Upper lobe of left lung (tissue), 6 donors: Measurements from ENCODE around the gene NUP107. TPM values are rescaled to one million over a fixed set of nuclear protein-coding genes. Genes with fewer than 3 reads are reported as not detected.

ENCODE experiments used
- ATAC-seq, 2 donors: fragments of 200-7000 bp; cut with Tn5 transposase; one replicate each; pipeline ENCODE4 v1.9.1; 2022; ENCODE audit warnings: mild to moderate bottlenecking in 2 of 2, moderate library complexity in 2 of 2; ENCODE audit not compliant: low FRiP score in 2 of 2
- DNase-seq, 2 donors: peaks; one replicate each; pipeline ENCODE4 v3.0.0-alpha.2; 2019 to 2020
- H3K27ac ChIP-seq, 4 donors: fragments of 200-600 bp; sonication (generic); one replicate each; pipeline ENCODE4 v1.5.1; 2016 to 2019
- H3K27me3 ChIP-seq, 4 donors: fragments of 200-600 bp; sonication (generic); one replicate each; pipeline ENCODE4 v1.5.1; 2017 to 2019
- H3K36me3 ChIP-seq, 4 donors: fragments of 200-600 bp; sonication (generic); one replicate each; pipeline ENCODE4 v1.5.1; 2016 to 2019
- H3K4me1 ChIP-seq, 4 donors: fragments of 200-600 bp; sonication (generic); one replicate each; pipeline ENCODE4 v1.5.1; 2018 to 2019
- H3K4me3 ChIP-seq, 4 donors: fragments of 200-600 bp; sonication (generic); one replicate each; pipeline ENCODE4 v1.5.1; 2017 to 2019; ENCODE audit warnings: mild to moderate bottlenecking in 2 of 4, moderate library complexity in 1 of 4
- H3K9me3 ChIP-seq, 4 donors: fragments of 200-600 bp; sonication (generic); one replicate each; pipeline ENCODE4 v1.5.1; 2018 to 2019
- CTCF ChIP-seq, 6 experiments: fragments of 450-650 bp in 4 of 6; fragments of 200-600 bp in 2 of 6; sonication (generic) in 2 of 6; IDR thresholded peaks; one replicate each; pipeline ENCODE4 v1.5.1; 2016 to 2019; ENCODE audit warnings: antibody characterized with exemption in 6 of 6
- EP300 ChIP-seq, 4 donors: sonication (generic); formaldehyde crosslinking; IDR thresholded peaks; one replicate each; pipeline ENCODE4 v1.5.1; 2017; ENCODE audit warnings: antibody characterized with exemption in 4 of 4, control low read depth in 2 of 4
- POLR2A ChIP-seq, 4 donors: fragments of 450-650 bp; IDR thresholded peaks; one replicate each; pipeline ENCODE4 v1.5.1; 2016 to 2017; ENCODE audit warnings: antibody characterized with exemption in 4 of 4, mild to moderate bottlenecking in 2 of 4
- POLR2AphosphoS5 ChIP-seq, 2 donors: sonication (generic); formaldehyde crosslinking; IDR thresholded peaks; one replicate each; pipeline ENCODE4 v1.5.1; 2017; ENCODE audit warnings: antibody characterized with exemption in 2 of 2
- WGBS, 2 donors: methylation state at CpG; one replicate each; pipeline ENCODE4 v1.1.5; 2017 to 2018; 5-methylcytosine and 5-hydroxymethylcytosine counted together
- total RNA-seq, 6 donors: library from RNA; depleted of rRNA in 4 of 6; stranded (reverse); fragments of >200 nt in 4 of 6; gene quantifications; one replicate each; pipeline versions ENCODE4 v1.1.0 to v1.2.1, GENCODE V29; 2016 to 2021
- donor health status: DM: no; HTN: no; CAD: no; lungs with moderate emphysema.
- donor health status: DM: no; HTN: yes; CAD: no; lungs with severe emphysema.

The NUP107 gene
- total RNA-seq, 6 donors from 2014 or later = 26.1 to 56.6 (median 29.1) TPM

DNA sequence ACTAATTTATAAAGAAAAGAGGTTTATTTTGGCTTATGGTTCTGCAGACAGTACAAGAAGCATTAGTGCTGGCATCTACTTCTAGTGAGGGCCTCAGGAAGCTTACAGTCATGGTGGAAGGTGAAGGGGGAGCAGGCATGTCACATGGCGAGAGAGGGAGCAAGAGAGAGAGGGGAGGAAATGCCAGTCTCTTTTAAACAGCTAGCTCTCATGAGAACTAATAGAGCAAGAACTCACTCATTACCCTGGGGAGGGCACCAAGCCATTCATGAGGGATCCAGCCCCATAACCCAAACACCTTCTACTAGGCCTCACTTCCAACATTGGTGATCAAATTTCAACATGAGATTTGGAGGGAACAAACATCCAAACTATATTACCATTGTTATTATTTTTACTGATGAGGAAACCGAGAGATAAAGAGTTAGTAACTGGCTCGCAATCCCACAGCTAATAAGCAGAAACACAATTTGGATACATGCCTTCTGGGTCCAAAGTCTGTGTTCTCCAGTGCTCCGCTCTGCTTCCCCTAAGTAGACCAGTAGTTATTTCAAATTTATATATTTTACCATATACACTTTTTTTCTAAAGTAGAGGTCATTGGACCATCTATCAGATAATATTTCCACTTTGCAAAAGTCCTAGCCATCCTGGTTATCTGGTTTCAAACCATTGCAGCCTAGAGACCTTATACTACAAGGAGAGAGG lies 68.9 kb downstream of the NUP107 start:
- WGBS, 2 donors = 70 to 99% methylated on average over 4 of the region's 4 CpGs
- no peaks in the 10 kb centered on the region for H3K4me1 ChIP-seq
- no peak overlapping the region for H3K27ac ChIP-seq
- TF ChIP-seq POLR2AphosphoS5 (IDR thresholded peaks at IDR 0.05) = no peak
- no peak for TF ChIP-seq EP300 (IDR thresholded peaks at IDR 0.05)
- no peak for TF ChIP-seq POLR2A (IDR thresholded peaks at IDR 0.05)
- TF ChIP-seq CTCF (IDR thresholded peaks at IDR 0.05) = no peak
- H3K36me3 ChIP-seq = peaks cover 0 to 50% (median 25%) of the 10 kb centered on the region in 4 donors
- DNase-seq = no peak
- H3K27me3 ChIP-seq = no peaks in the 10 kb centered on the region
- no peaks in the 10 kb centered on the region for H3K9me3 ChIP-seq
- H3K4me3 ChIP-seq = no peak overlapping the region
- no peak for ATAC-seq

- WGBS, 2 donors = 82 to 88% methylated on average over 5 of the region's 5 CpGs
Measured at GRCh38 chr12:68759852-68760251, 73.1 kb downstream of the NUP107 start.

GRCh38 chr12:68760806-68761441 lies 74.1 kb downstream of the NUP107 start:
- H3K27me3 ChIP-seq = no peaks in the 10 kb centered on the region
- no peak for DNase-seq
- no peak overlapping the region for H3K27ac ChIP-seq
- TF ChIP-seq EP300 (IDR thresholded peaks at IDR 0.05) (no peak), POLR2AphosphoS5 (IDR thresholded peaks at IDR 0.05) (no peak), CTCF (IDR thresholded peaks at IDR 0.05) (no peak), POLR2A (IDR thresholded peaks at IDR 0.05) (no peak)
- no peak overlapping the region for H3K4me3 ChIP-seq
- H3K9me3 ChIP-seq = no peaks in the 10 kb centered on the region
- WGBS, 2 donors = 88 to 94% methylated on average over 7 of the region's 7 CpGs
- peaks cover 0 to 39% (median 8%) of the 10 kb centered on the region in 4 donors for H3K36me3 ChIP-seq
- no peak for ATAC-seq
- no peaks in the 10 kb centered on the region for H3K4me1 ChIP-seq

More at GRCh38 chr12:68759852-68760251, 73.1 kb downstream of the NUP107 start:
- ATAC-seq = no peak
- Histone ChIP-seq H3K27me3 (no peaks in the 10 kb centered on the region), H3K36me3 (peaks cover 0 to 44% (median 14%) of the 10 kb centered on the region in 4 donors), H3K27ac (no peak overlapping the region), H3K4me1 (no peaks in the 10 kb centered on the region), H3K4me3 (no peak overlapping the region), H3K9me3 (no peaks in the 10 kb centered on the region)
- DNase-seq = no peak
- no peak for TF ChIP-seq EP300 (IDR thresholded peaks at IDR 0.05)
- TF ChIP-seq POLR2AphosphoS5 (IDR thresholded peaks at IDR 0.05) = no peak
- TF ChIP-seq POLR2A (IDR thresholded peaks at IDR 0.05) = no peak
- TF ChIP-seq CTCF (IDR thresholded peaks at IDR 0.05) = no peak

GRCh38 chr12:68761442-68761812 lies 74.6 kb downstream of the NUP107 start:
- ATAC-seq = no peak
- DNase-seq = no peak
- WGBS, 2 donors = 91 to 99% methylated on average over 3 of the region's 3 CpGs
- H3K9me3 ChIP-seq = no peaks in the 10 kb centered on the region
- no peak for TF ChIP-seq CTCF (IDR thresholded peaks at IDR 0.05)
- no peak for TF ChIP-seq POLR2AphosphoS5 (IDR thresholded peaks at IDR 0.05)
- TF ChIP-seq POLR2A (IDR thresholded peaks at IDR 0.05) = no peak
- TF ChIP-seq EP300 (IDR thresholded peaks at IDR 0.05) = no peak
- no peak overlapping the region for H3K4me3 ChIP-seq
- peaks cover 0 to 40% (median 8%) of the 10 kb centered on the region in 4 donors for H3K36me3 ChIP-seq
- H3K27me3 ChIP-seq = no peaks in the 10 kb centered on the region
- H3K4me1 ChIP-seq = no peaks in the 10 kb centered on the region
- no peak overlapping the region for H3K27ac ChIP-seq
